OCI-LY1 (cell line): ENCODE data around the gene POLR2C.

ENCODE experiments used
- H2AFZ ChIP-seq: fragments of 200-600 bp; sonication (generic), shearing (Covaris generic); 2 replicates; pipeline ENCODE4 v1.6.0; 2014; ENCODE audit warnings: antibody characterized with exemption, mild to moderate bottlenecking, low read length
- H3F3A ChIP-seq: fragments of 200-600 bp; sonication (generic), shearing (Covaris generic); 2 replicates; pipeline ENCODE4 v1.6.0; 2014; ENCODE audit warnings: mild to moderate bottlenecking, antibody characterized with exemption, low read length, moderate library complexity; ENCODE audit not compliant: insufficient read depth
- H3K27ac ChIP-seq: fragments of 200-600 bp; sonication (generic); 2 replicates; pipeline ENCODE4 v1.5.1; 2014; ENCODE audit warnings: low read length, mixed run types, mild to moderate bottlenecking, low read depth; ENCODE audit not compliant: poor library complexity, severe bottlenecking
- H3K27me3 ChIP-seq: fragments of 200-600 bp; sonication (generic); 2 replicates; pipeline ENCODE4 v1.6.0; 2014; ENCODE audit warnings: antibody characterized with exemption, mild to moderate bottlenecking, low read length, moderate library complexity; ENCODE audit not compliant: insufficient read depth
- H3K36me3 ChIP-seq: fragments of 200-600 bp; sonication (generic); 2 replicates; pipeline ENCODE4 v1.6.1; 2014; ENCODE audit warnings: mild to moderate bottlenecking, antibody characterized with exemption, low read length, moderate library complexity, mixed read lengths; ENCODE audit not compliant: insufficient read depth
- H3K4me1 ChIP-seq: fragments of 200-600 bp; sonication (generic); 2 replicates; pipeline ENCODE4 v1.5.1; 2014; ENCODE audit warnings: mild to moderate bottlenecking, low read length, moderate library complexity; ENCODE audit not compliant: insufficient read depth, severe bottlenecking
- H3K4me2 ChIP-seq: fragments of 200-600 bp; sonication (generic), shearing (Covaris generic); 2 replicates; pipeline ENCODE4 v1.6.1; 2014; ENCODE audit warnings: low read length
- H3K4me3 ChIP-seq: fragments of 200-600 bp; sonication (generic); 2 replicates; pipeline ENCODE4 v1.5.1; 2014; ENCODE audit warnings: low read length, low read depth, mild to moderate bottlenecking, mixed read lengths; ENCODE audit not compliant: poor library complexity, severe bottlenecking
- H3K79me2 ChIP-seq: fragments of 200-600 bp; shearing (Covaris generic); 2 replicates; pipeline ENCODE4 v1.6.1; 2016; ENCODE audit warnings: mixed run types, low read length, mixed read lengths; ENCODE audit not compliant: insufficient read depth
- H3K9ac ChIP-seq: fragments of 200-600 bp; sonication (generic), shearing (Covaris generic); 2 replicates; pipeline ENCODE4 v1.6.1; 2014; ENCODE audit warnings: mild to moderate bottlenecking, low read length, mixed read lengths
- H3K9me2 ChIP-seq: fragments of 200-600 bp; sonication (generic), shearing (Covaris generic); 2 replicates; pipeline ENCODE4 v1.6.1; 2014; ENCODE audit warnings: low read depth, mild to moderate bottlenecking, low read length, mixed read lengths
- H3K9me3 ChIP-seq: fragments of 200-600 bp; shearing (Covaris generic); 2 replicates; pipeline ENCODE4 v1.6.1; 2014; ENCODE audit warnings: low read length, mixed read lengths
- H4K20me1 ChIP-seq: fragments of 200-600 bp; sonication (generic), shearing (Covaris generic); 2 replicates; pipeline ENCODE4 v1.6.0; 2016; ENCODE audit warnings: mild to moderate bottlenecking, low read length; ENCODE audit not compliant: insufficient read depth
- EZH2 ChIP-seq: fragments of 200-600 bp; sonication (generic), shearing (Covaris generic); IDR thresholded peaks from 2 replicates; pipeline ENCODE4 v1.8.0; 2017; ENCODE audit warnings: borderline replicate concordance, mixed run types, mild to moderate bottlenecking, antibody characterized with exemption, low read length, moderate library complexity, mixed read lengths
- TF ChIP-seq, protein P1 (sequence below): fragments of 200-600 bp; sonication (generic), shearing (Covaris generic); IDR thresholded peaks from 2 replicates; pipeline ENCODE4 v1.5.1; 2017; ENCODE audit warnings: mild to moderate bottlenecking, antibody characterized with exemption, low read length, moderate library complexity, mixed read lengths

POLR2C gene

DNA sequence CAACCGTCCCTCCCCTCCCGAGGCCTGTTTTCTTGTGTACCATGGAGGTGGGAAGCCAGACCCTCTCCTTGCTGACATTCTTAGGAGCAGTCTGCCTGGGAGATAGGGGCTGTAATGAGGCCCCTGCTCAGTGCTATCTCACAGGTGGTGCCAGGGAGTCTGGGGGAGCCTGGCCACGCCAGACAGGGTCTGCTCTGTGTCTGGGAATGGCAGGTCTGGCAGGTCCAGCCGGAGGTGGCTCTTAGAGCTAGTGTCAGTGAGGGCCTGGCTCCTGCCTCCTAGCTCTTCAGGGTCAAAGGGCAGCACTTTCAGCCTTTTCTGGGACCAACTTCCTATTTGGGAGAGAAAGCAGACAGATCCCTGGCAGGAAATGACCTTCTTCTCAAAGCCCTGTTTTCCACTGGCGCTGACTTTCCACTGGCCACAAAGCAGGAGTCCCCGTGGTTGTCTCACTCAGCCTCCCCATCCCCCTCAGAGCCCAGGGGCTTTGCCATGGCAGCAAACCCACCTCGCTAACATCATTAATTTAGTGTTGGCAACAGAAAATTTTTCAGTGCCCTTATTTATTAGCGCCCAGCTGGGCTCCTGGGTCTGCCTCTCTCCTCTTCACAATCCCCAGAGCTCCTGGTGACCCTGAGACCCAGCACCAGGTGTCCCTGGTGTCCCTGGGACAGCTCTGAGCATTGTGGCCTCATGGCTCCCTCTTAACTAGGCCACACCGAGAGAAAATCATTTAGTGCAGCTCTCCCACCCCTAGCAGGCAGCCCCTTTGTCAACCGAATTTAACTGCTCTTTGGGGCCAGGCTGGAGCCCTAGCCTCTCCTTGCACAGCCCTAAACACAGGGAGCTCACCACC lies 47.8 kb downstream of the POLR2C start:
- Histone ChIP-seq H3F3A (no peaks in the 10 kb centered on the region), H4K20me1 (no peaks in the 10 kb centered on the region), H3K4me2 (no peak overlapping the region), H3K36me3 (no peaks in the 10 kb centered on the region), H3K27me3 (peaks cover 8% of the 10 kb centered on the region; the same call in 1 of the 2 replicates), H3K9me3 (no peaks in the 10 kb centered on the region), H3K9me2 (no peaks in the 10 kb centered on the region), H2AFZ (no peak overlapping the region), H3K27ac (no peak overlapping the region), H3K79me2 (no peaks in the 10 kb centered on the region), H3K4me1 (no peaks in the 10 kb centered on the region), H3K4me3 (no peak overlapping the region), H3K9ac (no peak overlapping the region)
- TF ChIP-seq EZH2: no peak
- TF ChIP-seq, protein P1, sequence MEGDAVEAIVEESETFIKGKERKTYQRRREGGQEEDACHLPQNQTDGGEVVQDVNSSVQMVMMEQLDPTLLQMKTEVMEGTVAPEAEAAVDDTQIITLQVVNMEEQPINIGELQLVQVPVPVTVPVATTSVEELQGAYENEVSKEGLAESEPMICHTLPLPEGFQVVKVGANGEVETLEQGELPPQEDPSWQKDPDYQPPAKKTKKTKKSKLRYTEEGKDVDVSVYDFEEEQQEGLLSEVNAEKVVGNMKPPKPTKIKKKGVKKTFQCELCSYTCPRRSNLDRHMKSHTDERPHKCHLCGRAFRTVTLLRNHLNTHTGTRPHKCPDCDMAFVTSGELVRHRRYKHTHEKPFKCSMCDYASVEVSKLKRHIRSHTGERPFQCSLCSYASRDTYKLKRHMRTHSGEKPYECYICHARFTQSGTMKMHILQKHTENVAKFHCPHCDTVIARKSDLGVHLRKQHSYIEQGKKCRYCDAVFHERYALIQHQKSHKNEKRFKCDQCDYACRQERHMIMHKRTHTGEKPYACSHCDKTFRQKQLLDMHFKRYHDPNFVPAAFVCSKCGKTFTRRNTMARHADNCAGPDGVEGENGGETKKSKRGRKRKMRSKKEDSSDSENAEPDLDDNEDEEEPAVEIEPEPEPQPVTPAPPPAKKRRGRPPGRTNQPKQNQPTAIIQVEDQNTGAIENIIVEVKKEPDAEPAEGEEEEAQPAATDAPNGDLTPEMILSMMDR: no peak

DNA sequence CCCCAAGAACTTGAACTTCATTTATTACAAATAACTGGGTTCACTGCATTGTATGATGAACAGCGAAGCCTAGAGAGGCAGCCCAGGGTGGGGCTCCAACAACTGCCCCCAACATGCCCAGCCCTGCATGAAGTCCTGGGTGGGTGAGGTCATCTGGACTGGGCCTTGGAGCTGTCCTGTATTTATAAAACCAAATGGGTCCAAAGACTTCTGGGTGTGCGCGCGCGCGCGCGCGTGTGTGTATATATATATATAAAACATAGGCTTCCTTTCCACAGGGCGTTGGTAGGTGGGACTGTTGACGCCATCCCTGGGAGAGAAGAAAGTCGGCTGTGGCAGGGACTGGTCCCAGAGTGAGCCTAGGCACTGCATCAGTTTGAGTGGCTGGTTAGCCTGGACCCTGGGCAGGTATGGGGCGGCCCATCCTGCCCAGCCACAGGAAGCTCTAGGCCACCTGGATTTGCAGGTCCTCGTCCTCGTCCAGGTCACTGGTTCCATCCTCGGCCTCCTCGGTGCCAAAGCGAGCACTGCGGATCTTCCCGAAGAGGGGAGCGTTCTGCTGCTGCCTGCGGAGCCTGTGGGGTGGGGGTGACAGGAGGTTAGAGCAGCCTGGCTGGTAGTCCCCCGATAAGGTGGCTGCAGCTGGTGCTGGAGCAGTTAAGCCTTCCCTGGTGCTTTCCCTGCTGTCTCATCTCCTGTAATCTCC lies 50.0 kb downstream of the POLR2C start:
- Histone ChIP-seq H3K9me3 (no peaks in the 10 kb centered on the region), H3K27ac (no peak overlapping the region)
- TF ChIP-seq EZH2: no peak
- TF ChIP-seq, protein P1: no peak

DNA sequence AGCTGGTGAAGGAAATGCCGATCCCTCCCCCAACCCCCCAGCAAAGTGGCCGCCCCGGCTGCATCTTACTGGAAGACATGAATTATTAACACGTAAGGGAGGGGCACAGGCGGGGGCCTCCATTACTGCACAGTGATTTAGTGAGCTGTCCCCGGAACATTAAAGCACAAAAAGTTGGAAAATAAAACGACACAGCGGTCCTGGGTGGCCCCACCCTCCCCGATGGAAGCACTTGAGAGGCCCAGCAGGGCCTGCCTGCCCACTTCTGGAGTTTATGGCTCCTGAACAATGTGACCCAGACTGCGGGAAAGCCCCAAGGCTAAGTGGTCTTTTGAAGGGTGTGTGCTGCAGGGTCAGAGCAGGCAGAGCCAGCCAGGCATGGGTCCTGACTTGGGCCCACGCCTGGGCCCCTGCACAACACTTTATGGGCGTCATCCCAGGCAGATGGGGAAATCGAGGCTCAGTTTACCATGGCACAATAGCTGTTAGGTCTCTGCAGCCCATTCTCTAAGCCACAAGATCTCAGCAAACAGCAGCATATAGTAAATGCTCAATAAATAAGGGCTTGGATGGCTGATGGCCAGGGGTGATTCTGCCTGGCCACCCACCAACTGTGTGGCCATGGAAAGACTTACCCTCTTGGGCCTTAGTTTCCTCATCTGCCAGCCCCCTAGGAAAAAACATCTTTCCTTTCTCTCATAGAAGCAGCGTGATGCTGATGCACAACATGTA lies 51.1 kb downstream of the POLR2C start:
- TF ChIP-seq, protein P1: no peak
- no peak for TF ChIP-seq EZH2
- H3K27me3 ChIP-seq: peaks cover 5% of the 10 kb centered on the region; the same call in 1 of the 2 replicates
- H2AFZ ChIP-seq: no peak overlapping the region
- no peaks in the 10 kb centered on the region for H3K9me3 ChIP-seq
- H3F3A ChIP-seq: no peaks in the 10 kb centered on the region
- no peaks in the 10 kb centered on the region for H3K79me2 ChIP-seq
- no peak overlapping the region for H3K4me3 ChIP-seq
- no peaks in the 10 kb centered on the region for H3K4me1 ChIP-seq
- H3K9me2 ChIP-seq: no peaks in the 10 kb centered on the region
- no peak overlapping the region for H3K4me2 ChIP-seq
- no peak overlapping the region for H3K27ac ChIP-seq
- H3K9ac ChIP-seq: no peak overlapping the region
- no peaks in the 10 kb centered on the region for H4K20me1 ChIP-seq
- H3K36me3 ChIP-seq: no peaks in the 10 kb centered on the region

More for the DNA sequence above, 50.0 kb downstream of the POLR2C start:
- H3K4me1 ChIP-seq: no peaks in the 10 kb centered on the region
- no peak overlapping the region for H3K9ac ChIP-seq
- no peak overlapping the region for H2AFZ ChIP-seq
- H3K4me3 ChIP-seq: no peak overlapping the region
- no peaks in the 10 kb centered on the region for H3K36me3 ChIP-seq
- H4K20me1 ChIP-seq: no peaks in the 10 kb centered on the region
- H3F3A ChIP-seq: no peaks in the 10 kb centered on the region
- peaks cover 5% of the 10 kb centered on the region; the same call in 1 of the 2 replicates for H3K27me3 ChIP-seq
- no peaks in the 10 kb centered on the region for H3K9me2 ChIP-seq
- H3K4me2 ChIP-seq: no peak overlapping the region
- no peaks in the 10 kb centered on the region for H3K79me2 ChIP-seq
